ENCODE results near the gene TNFRSF17. TPM values are rescaled to one million over a fixed set of nuclear protein-coding genes. Genes with fewer than 3 reads are reported as not detected.

Gene TNFRSF17
- total RNA-seq, 1 donor from 2014 or later = not detected

GRCh38 chr16:11976850-11977375 lies 11.9 kb downstream of the TNFRSF17 start:
- H3K9me3 ChIP-seq = no peaks in the 10 kb centered on the region
- TF ChIP-seq POLR2AphosphoS5 (IDR thresholded peaks at IDR 0.05; ENCODE audit: insufficient read depth in 1 of 2, low read depth in 1 of 2) = no peak
- TF ChIP-seq POLR2A (IDR thresholded peaks at IDR 0.05) = no peak
- no peak for TF ChIP-seq CTCF (IDR thresholded peaks at IDR 0.05)
- intact Hi-C loops (cut with DNase I) = loop anchor here (10.0 kb wide), 1 partner anchor 88 kb away; no protein-coding TSS in a partner anchor
- H3K27me3 ChIP-seq = no peaks in the 10 kb centered on the region
- peak overlapping the region; percentile 92 for H3K27ac ChIP-seq
- peaks cover 28% of the 10 kb centered on the region for H3K4me1 ChIP-seq
- DNase-seq (ENCODE audit: extremely low spot score in 2 of 2) = no peak
- H3K4me3 ChIP-seq = peak overlapping the region; percentile 90 to 97
- peaks cover 0 to 3% of the 10 kb centered on the region in 2 donors for H3K36me3 ChIP-seq

- peak in 1 of 2 donors; percentile 88 for DNase-seq (ENCODE audit: extremely low spot score in 2 of 2)
- Histone ChIP-seq H3K4me3 (peak overlapping the region; percentile 90 to 97), H3K27ac (peak overlapping the region; percentile 92), H3K27me3 (no peaks in the 10 kb centered on the region), H3K9me3 (no peaks in the 10 kb centered on the region), H3K4me1 (peaks cover 28% of the 10 kb centered on the region), H3K36me3 (peaks cover 0 to under 1% of the 10 kb centered on the region in 2 donors)
- intact Hi-C loops (cut with DNase I) = loop anchor here (10.0 kb wide), 1 partner anchor 87 kb away; no protein-coding TSS in a partner anchor
- no peak for TF ChIP-seq POLR2AphosphoS5 (IDR thresholded peaks at IDR 0.05; ENCODE audit: insufficient read depth in 1 of 2, low read depth in 1 of 2)
Measured at GRCh38 chr16:11977376-11978041, 12.5 kb downstream of the TNFRSF17 start.

GRCh38 chr16:11978080-11978479 lies 13.1 kb downstream of the TNFRSF17 start:
- no peak for TF ChIP-seq POLR2AphosphoS5 (IDR thresholded peaks at IDR 0.05; ENCODE audit: insufficient read depth in 1 of 2, low read depth in 1 of 2)
- no peak for TF ChIP-seq CTCF (IDR thresholded peaks at IDR 0.05)
- intact Hi-C loops (cut with DNase I) = loop anchor here (10.0 kb wide), 1 partner anchor 87 kb away; no protein-coding TSS in a partner anchor
- H3K27ac ChIP-seq = peak overlapping the region; percentile 92

GRCh38 chr16:11979013-11979672 lies 14.1 kb downstream of the TNFRSF17 start:
- peaks cover 32% of the 10 kb centered on the region for H3K4me1 ChIP-seq
- TF ChIP-seq POLR2A (IDR thresholded peaks at IDR 0.05) (no peak), POLR2AphosphoS5 (IDR thresholded peaks at IDR 0.05; ENCODE audit: insufficient read depth in 1 of 2, low read depth in 1 of 2) (no peak), CTCF (IDR thresholded peaks at IDR 0.05) (no peak)
- H3K27ac ChIP-seq = peak overlapping the region; percentile 92
- H3K9me3 ChIP-seq = no peaks in the 10 kb centered on the region
- H3K4me3 ChIP-seq = no peak overlapping the region
- intact Hi-C loops (cut with DNase I) = loop anchor here (10.0 kb wide), 1 partner anchor 86 kb away; no protein-coding TSS in a partner anchor
- no peaks in the 10 kb centered on the region for H3K27me3 ChIP-seq
- no peaks in the 10 kb centered on the region for H3K36me3 ChIP-seq
- DNase-seq (ENCODE audit: extremely low spot score in 2 of 2) = no peak

More at GRCh38 chr16:11978080-11978479, 13.1 kb downstream of the TNFRSF17 start:
- DNase-seq (ENCODE audit: extremely low spot score in 2 of 2) = no peak
- peak overlapping the region in 1 of 2 donors; percentile 97 for H3K4me3 ChIP-seq
- no peaks in the 10 kb centered on the region for H3K36me3 ChIP-seq
- no peaks in the 10 kb centered on the region for H3K9me3 ChIP-seq
- peaks cover 28% of the 10 kb centered on the region for H3K4me1 ChIP-seq
- H3K27me3 ChIP-seq = no peaks in the 10 kb centered on the region

GRCh38 chr16:11980136-11980844 lies 15.3 kb downstream of the TNFRSF17 start:
- H3K36me3 ChIP-seq = no peaks in the 10 kb centered on the region
- no peaks in the 10 kb centered on the region for H3K9me3 ChIP-seq
- H3K4me3 ChIP-seq = no peak overlapping the region
- DNase-seq (ENCODE audit: extremely low spot score in 2 of 2) = no peak
- H3K27ac ChIP-seq = no peak overlapping the region
- H3K4me1 ChIP-seq = peaks cover 31% of the 10 kb centered on the region
- TF ChIP-seq POLR2A (IDR thresholded peaks at IDR 0.05) (no peak), CTCF (IDR thresholded peaks at IDR 0.05) (no peak), POLR2AphosphoS5 (IDR thresholded peaks at IDR 0.05; ENCODE audit: insufficient read depth in 1 of 2, low read depth in 1 of 2) (no peak)
- intact Hi-C loops (cut with DNase I) = no loop called here
- no peaks in the 10 kb centered on the region for H3K27me3 ChIP-seq
